ENCODE data around the gene ASTN1. TPM values are rescaled to one million over a fixed set of nuclear protein-coding genes. Genes with fewer than 3 reads are reported as not detected.

The ASTN1 gene
- total RNA-seq, 1 experiment from 2014 or later = 2.0 TPM

- no peak for DNase-seq (ENCODE audit: low read depth)
Measured at GRCh38 chr1:177043597-177043996, 120.9 kb downstream of the ASTN1 start.

- no peak for DNase-seq (ENCODE audit: low read depth)
Measured at GRCh38 chr1:177035586-177035985, 128.9 kb downstream of the ASTN1 start.

GRCh38 chr1:177033628-177034027 is 130.9 kb downstream of the ASTN1 start:
- no peak for DNase-seq (ENCODE audit: low read depth)

GRCh38 chr1:177032434-177032833 is 132.1 kb downstream of the ASTN1 start:
- peak; percentile 7 for DNase-seq (ENCODE audit: low read depth)

- DNase-seq (ENCODE audit: low read depth) = no peak
Measured at GRCh38 chr1:177024623-177025022, 139.9 kb downstream of the ASTN1 start.

- DNase-seq (ENCODE audit: low read depth) = no peak
Measured at GRCh38 chr1:177023726-177024125, 140.8 kb downstream of the ASTN1 start.

GRCh38 chr1:177023249-177023648 is 141.3 kb downstream of the ASTN1 start:
- no peak for DNase-seq (ENCODE audit: low read depth)

GRCh38 chr1:177021687-177022086 is 142.8 kb downstream of the ASTN1 start:
- DNase-seq (ENCODE audit: low read depth) = no peak

- no peak for DNase-seq (ENCODE audit: low read depth)
Measured at GRCh38 chr1:177020851-177021589, 143.5 kb downstream of the ASTN1 start.

GRCh38 chr1:177017287-177017852 is 147.1 kb downstream of the ASTN1 start:
- DNase-seq (ENCODE audit: low read depth) = no peak

GRCh38 chr1:177014325-177014724 is 150.2 kb downstream of the ASTN1 start:
- no peak for DNase-seq (ENCODE audit: low read depth)

GRCh38 chr1:177012342-177012925 is 152.1 kb downstream of the ASTN1 start:
- no peak for DNase-seq (ENCODE audit: low read depth)

GRCh38 chr1:177011508-177011907 is 153.0 kb downstream of the ASTN1 start:
- no peak for DNase-seq (ENCODE audit: low read depth)

GRCh38 chr1:177010211-177010825 is 154.2 kb downstream of the ASTN1 start:
- no peak for DNase-seq (ENCODE audit: low read depth)

GRCh38 chr1:177008653-177009052 is 155.9 kb downstream of the ASTN1 start:
- DNase-seq (ENCODE audit: low read depth) = no peak

- no peak for DNase-seq (ENCODE audit: low read depth)
Measured at GRCh38 chr1:177007437-177008161, 156.9 kb downstream of the ASTN1 start.

GRCh38 chr1:177002891-177003290 is 161.6 kb downstream of the ASTN1 start:
- DNase-seq (ENCODE audit: low read depth) = no peak

GRCh38 chr1:177001556-177001955 is 163.0 kb downstream of the ASTN1 start:
- no peak for DNase-seq (ENCODE audit: low read depth)

- peak; percentile 27 for DNase-seq (ENCODE audit: low read depth)
Measured at GRCh38 chr1:176998183-176998795, 166.2 kb downstream of the ASTN1 start.

GRCh38 chr1:176996456-176997090 is 167.9 kb downstream of the ASTN1 start:
- peak; percentile 9 for DNase-seq (ENCODE audit: low read depth)

- no peak for DNase-seq (ENCODE audit: low read depth)
Measured at GRCh38 chr1:176994931-176995596, 169.4 kb downstream of the ASTN1 start.

Data from Daoy (cell line).